ENCODE data around the gene ONECUT1.

The ONECUT1 gene

GRCh38 chr15:52800828-52801747, 11.0 kb upstream of the ONECUT1 start:
- TF ChIP-seq GATA2 (IDR thresholded peaks at IDR 0.05; ENCODE audit: low read depth, low read length) (no peak), GATA3 (IDR thresholded peaks at IDR 0.05; ENCODE audit: low read depth, low read length) (no peak)

- TF ChIP-seq GATA2 (IDR thresholded peaks at IDR 0.05; ENCODE audit: low read depth, low read length), result no peak
Observed at GRCh38 chr15:52799145-52799811, 9.1 kb upstream of the ONECUT1 start.

GRCh38 chr15:52798529-52799101, 8.5 kb upstream of the ONECUT1 start:
- TF ChIP-seq GATA2 (IDR thresholded peaks at IDR 0.05; ENCODE audit: low read depth, low read length) (no peak), GATA3 (IDR thresholded peaks at IDR 0.05; ENCODE audit: low read depth, low read length) (no peak)

GRCh38 chr15:52797625-52798501, 7.7 kb upstream of the ONECUT1 start:
- TF ChIP-seq GATA2 (IDR thresholded peaks at IDR 0.05; ENCODE audit: low read depth, low read length) (no peak), GATA3 (IDR thresholded peaks at IDR 0.05; ENCODE audit: low read depth, low read length) (no peak)

- TF ChIP-seq GATA2 (IDR thresholded peaks at IDR 0.05; ENCODE audit: low read depth, low read length) (no peak), GATA3 (IDR thresholded peaks at IDR 0.05; ENCODE audit: low read depth, low read length) (no peak)
Observed at GRCh38 chr15:52796753-52797520, 6.8 kb upstream of the ONECUT1 start.

- no peak for TF ChIP-seq GATA2 (IDR thresholded peaks at IDR 0.05; ENCODE audit: low read depth, low read length)
Observed at GRCh38 chr15:52796228-52796521, 6.0 kb upstream of the ONECUT1 start.

GRCh38 chr15:52795464-52796227, 5.5 kb upstream of the ONECUT1 start:
- TF ChIP-seq GATA3 (IDR thresholded peaks at IDR 0.05; ENCODE audit: low read depth, low read length), result no peak
- TF ChIP-seq GATA2 (IDR thresholded peaks at IDR 0.05; ENCODE audit: low read depth, low read length), result no peak

- no peak for TF ChIP-seq GATA2 (IDR thresholded peaks at IDR 0.05; ENCODE audit: low read depth, low read length)
- TF ChIP-seq GATA3 (IDR thresholded peaks at IDR 0.05; ENCODE audit: low read depth, low read length), result no peak
Observed at GRCh38 chr15:52794665-52795463, 4.7 kb upstream of the ONECUT1 start.

GRCh38 chr15:52791776-52792175, 1.6 kb upstream of the ONECUT1 start:
- TF ChIP-seq GATA3 (IDR thresholded peaks at IDR 0.05; ENCODE audit: low read depth, low read length) (no peak), GATA2 (IDR thresholded peaks at IDR 0.05; ENCODE audit: low read depth, low read length) (no peak)

GRCh38 chr15:52790941-52791751, 1.0 kb upstream of the ONECUT1 start:
- TF ChIP-seq GATA2 (IDR thresholded peaks at IDR 0.05; ENCODE audit: low read depth, low read length) (no peak), GATA3 (IDR thresholded peaks at IDR 0.05; ENCODE audit: low read depth, low read length) (no peak)

- no peak for TF ChIP-seq GATA2 (IDR thresholded peaks at IDR 0.05; ENCODE audit: low read depth, low read length)
- TF ChIP-seq GATA3 (IDR thresholded peaks at IDR 0.05; ENCODE audit: low read depth, low read length), result no peak
Observed at GRCh38 chr15:52789601-52790168, 451 bp downstream of the ONECUT1 start.
